Trophoblast cell (in vitro differentiated cells and primary cell): Measurements from ENCODE around the gene LRIG1.

Experiments used
- DNase-seq, 2 donors: peaks; one replicate each; pipeline ENCODE4 v3.0.0-alpha.2; 2016
- H2AFZ ChIP-seq: 2 replicates; pipeline ENCODE4 v1.6.1; 2013; ENCODE audit warnings: low read length, moderate library complexity, mild to moderate bottlenecking; ENCODE audit not compliant: insufficient read depth, poor library complexity
- H2AK5ac ChIP-seq: 2 replicates; pipeline ENCODE4 v1.6.1; 2013; ENCODE audit warnings: mild to moderate bottlenecking, low read length
- H2BK120ac ChIP-seq: 2 replicates; pipeline ENCODE4 v1.6.1; 2013; ENCODE audit warnings: low read length, mild to moderate bottlenecking, moderate library complexity; ENCODE audit not compliant: insufficient read depth, poor library complexity
- H2BK12ac ChIP-seq: 2 replicates; pipeline ENCODE4 v1.6.1; 2013; ENCODE audit warnings: mild to moderate bottlenecking, low read length, moderate library complexity
- H2BK5ac ChIP-seq: 2 replicates; pipeline ENCODE4 v1.6.1; 2013; ENCODE audit warnings: low read length, low read depth, moderate library complexity, mild to moderate bottlenecking; ENCODE audit not compliant: poor library complexity
- H3K14ac ChIP-seq: 2 replicates; pipeline ENCODE4 v1.6.1; 2013; ENCODE audit warnings: mild to moderate bottlenecking, low read length
- H3K18ac ChIP-seq: 2 replicates; pipeline ENCODE4 v1.6.1; 2013; ENCODE audit warnings: mild to moderate bottlenecking, low read length
- H3K23ac ChIP-seq: 2 replicates; pipeline ENCODE4 v1.6.1; 2013; ENCODE audit warnings: low read length
- H3K27ac ChIP-seq: 2 replicates; pipeline ENCODE4 v1.5.1; 2013; ENCODE audit warnings: low read depth, mild to moderate bottlenecking, inconsistent platforms, low read length, moderate library complexity
- H3K27me3 ChIP-seq: 2 replicates; pipeline ENCODE4 v1.6.1; 2013; ENCODE audit warnings: inconsistent platforms, mild to moderate bottlenecking, low read length, moderate library complexity; ENCODE audit not compliant: insufficient read depth
- H3K36me3 ChIP-seq, 2 experiments: 1 replicate in 1 of 2; 2 replicates in 1 of 2; pipeline ENCODE4 v1.6.1; 2013; ENCODE audit warnings: low read length in 2 of 2, mild to moderate bottlenecking in 2 of 2, moderate library complexity in 1 of 2; ENCODE audit not compliant: insufficient read depth in 2 of 2, control insufficient read depth in 1 of 2
- H3K4ac ChIP-seq: 2 replicates; pipeline ENCODE4 v1.6.1; 2013; ENCODE audit warnings: low read depth, mild to moderate bottlenecking, low read length, moderate library complexity
- H3K4me1 ChIP-seq, 2 experiments: 1 replicate in 1 of 2; 2 replicates in 1 of 2; pipeline ENCODE4 v1.6.1; 2013; ENCODE audit warnings: low read length in 2 of 2, mild to moderate bottlenecking in 2 of 2, moderate library complexity in 1 of 2; ENCODE audit not compliant: insufficient read depth in 2 of 2, control insufficient read depth in 1 of 2
- H3K4me2 ChIP-seq: 2 replicates; pipeline ENCODE4 v1.6.1; 2013; ENCODE audit warnings: inconsistent platforms, mild to moderate bottlenecking, low read length, moderate library complexity
- H3K4me3 ChIP-seq: 2 replicates; pipeline ENCODE4 v1.5.1; 2013; ENCODE audit warnings: mild to moderate bottlenecking, low read depth, low read length, inconsistent platforms
- H3K79me1 ChIP-seq: one replicate; pipeline ENCODE4 v1.6.1; 2013; ENCODE audit warnings: low read length
- H3K79me2 ChIP-seq: 2 replicates; pipeline ENCODE4 v1.6.1; 2013; ENCODE audit warnings: low read length, mild to moderate bottlenecking; ENCODE audit not compliant: control insufficient read depth, insufficient read depth, poor library complexity
- H3K9ac ChIP-seq: 2 replicates; pipeline ENCODE4 v1.6.1; 2013; ENCODE audit warnings: mild to moderate bottlenecking, low read length
- H3K9me3 ChIP-seq: 2 replicates; pipeline ENCODE4 v1.6.1; 2013; ENCODE audit warnings: low read depth, mild to moderate bottlenecking, control low read depth, inconsistent platforms, low read length; ENCODE audit not compliant: insufficient read depth
- H4K12ac ChIP-seq: 2 replicates; pipeline ENCODE4 v1.6.1; 2013; ENCODE audit warnings: low read depth, mild to moderate bottlenecking, low read length, moderate library complexity
- H4K8ac ChIP-seq: 2 replicates; pipeline ENCODE4 v1.6.1; 2013; ENCODE audit warnings: low read depth, mild to moderate bottlenecking, low read length, moderate library complexity
- H4K91ac ChIP-seq: one replicate; pipeline ENCODE4 v1.6.1; 2013; ENCODE audit warnings: low read depth, mild to moderate bottlenecking, low read length, moderate library complexity
- WGBS: extraction: QIAGEN DNeasy Blood & Tissue Kit; methylation state at CpG from one replicate; pipeline ENCODE4 v1.1.7; 2013; ENCODE audit warnings: missing lambda C conversion rate; ENCODE audit not compliant: insufficient read length, insufficient coverage; ENCODE audit errors: extremely low coverage; 5-methylcytosine and 5-hydroxymethylcytosine counted together

LRIG1 gene

GRCh38 chr3:66494959-66495667 is 5.7 kb downstream of the LRIG1 start:
- H3K9ac ChIP-seq = no peak overlapping the region
- H3K9me3 ChIP-seq = no peaks in the 10 kb centered on the region
- H2BK120ac ChIP-seq = no peak overlapping the region
- peak; percentile 49 to 79 for DNase-seq
- H3K14ac ChIP-seq = no peak overlapping the region
- no peak overlapping the region for H4K12ac ChIP-seq
- H3K27me3 ChIP-seq = peaks cover 7% of the 10 kb centered on the region
- H3K4ac ChIP-seq = no peak overlapping the region
- H3K4me2 ChIP-seq = peak overlapping the region; percentile 2
- no peak overlapping the region for H4K8ac ChIP-seq
- no peak overlapping the region for H2AK5ac ChIP-seq
- no peak overlapping the region for H3K4me3 ChIP-seq
- no peak overlapping the region for H3K27ac ChIP-seq
- H3K4me1 ChIP-seq = peaks cover 2 to 4% of the 10 kb centered on the region in 2 experiments
- H3K79me1 ChIP-seq = no peaks in the 10 kb centered on the region
- H3K18ac ChIP-seq = no peak overlapping the region
- no peak overlapping the region for H4K91ac ChIP-seq
- H3K36me3 ChIP-seq = no peaks in the 10 kb centered on the region
- H2AFZ ChIP-seq = no peak overlapping the region
- no peak overlapping the region for H2BK12ac ChIP-seq
- no peaks in the 10 kb centered on the region for H3K79me2 ChIP-seq
- no peak overlapping the region for H3K23ac ChIP-seq
- no CpG with 5 or more reads among the region's 7 CpGs for WGBS
- no peak overlapping the region for H2BK5ac ChIP-seq

- H2BK5ac ChIP-seq = no peak overlapping the region
- no peak overlapping the region for H3K18ac ChIP-seq
- H2BK12ac ChIP-seq = no peak overlapping the region
- no peak overlapping the region for H2AK5ac ChIP-seq
- no peaks in the 10 kb centered on the region for H3K36me3 ChIP-seq
- H3K23ac ChIP-seq = no peak overlapping the region
- H3K4ac ChIP-seq = no peak overlapping the region
- no peak overlapping the region for H4K91ac ChIP-seq
- H3K9me3 ChIP-seq = no peaks in the 10 kb centered on the region
- H3K9ac ChIP-seq = no peak overlapping the region
- no peaks in the 10 kb centered on the region for H3K4me1 ChIP-seq
- H3K27me3 ChIP-seq = peaks cover under 1% of the 10 kb centered on the region
- no peaks in the 10 kb centered on the region for H3K79me2 ChIP-seq
- WGBS = no CpG with 5 or more reads among the region's 5 CpGs
- no peak overlapping the region for H3K4me2 ChIP-seq
- H3K4me3 ChIP-seq = no peak overlapping the region
- no peak overlapping the region for H3K27ac ChIP-seq
- H4K8ac ChIP-seq = no peak overlapping the region
- H3K79me1 ChIP-seq = no peaks in the 10 kb centered on the region
- H2BK120ac ChIP-seq = no peak overlapping the region
- no peak for DNase-seq
- H2AFZ ChIP-seq = no peak overlapping the region
- no peak overlapping the region for H4K12ac ChIP-seq
- no peak overlapping the region for H3K14ac ChIP-seq
These were observed 7.2 kb downstream of the LRIG1 start for GRCh38 chr3:66493458-66494099.

DNA sequence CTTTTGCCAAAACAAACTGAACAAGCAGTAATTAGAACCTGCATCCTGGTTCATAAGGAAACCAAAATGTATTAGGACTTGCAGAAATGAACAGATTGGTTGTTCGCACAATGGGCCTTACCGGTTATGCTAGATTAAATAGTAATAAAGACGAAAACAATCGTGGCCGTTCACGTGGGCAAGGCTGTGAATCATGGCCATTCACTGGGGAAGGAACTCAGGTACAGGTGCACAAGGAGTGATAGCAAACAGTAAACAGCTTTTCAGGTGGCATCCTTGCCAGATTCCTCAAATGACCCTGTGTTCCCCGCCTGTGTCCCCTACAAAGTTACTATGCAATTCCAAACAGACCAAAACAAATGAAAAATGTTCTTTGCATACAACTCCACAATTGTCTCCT is 8.2 kb downstream of the LRIG1 start:
- H3K23ac ChIP-seq = no peak overlapping the region
- H2BK12ac ChIP-seq = no peak overlapping the region
- no peak overlapping the region for H2BK5ac ChIP-seq
- no peaks in the 10 kb centered on the region for H3K79me1 ChIP-seq
- no peak overlapping the region for H4K12ac ChIP-seq
- H2AFZ ChIP-seq = no peak overlapping the region
- H3K79me2 ChIP-seq = no peaks in the 10 kb centered on the region
- no peak for DNase-seq
- no peak overlapping the region for H3K4me2 ChIP-seq
- no peak overlapping the region for H4K91ac ChIP-seq
- no peak overlapping the region for H3K27ac ChIP-seq
- no peak overlapping the region for H2BK120ac ChIP-seq
- H4K8ac ChIP-seq = no peak overlapping the region
- WGBS = no CpG with 5 or more reads among the region's 7 CpGs
- no peaks in the 10 kb centered on the region for H3K36me3 ChIP-seq
- H2AK5ac ChIP-seq = no peak overlapping the region
- H3K18ac ChIP-seq = no peak overlapping the region
- no peak overlapping the region for H3K4me3 ChIP-seq
- no peaks in the 10 kb centered on the region for H3K4me1 ChIP-seq
- H3K9ac ChIP-seq = no peak overlapping the region
- H3K14ac ChIP-seq = no peak overlapping the region
- no peaks in the 10 kb centered on the region for H3K9me3 ChIP-seq
- H3K27me3 ChIP-seq = no peaks in the 10 kb centered on the region
- no peak overlapping the region for H3K4ac ChIP-seq

- H3K14ac ChIP-seq = no peak overlapping the region
- H3K18ac ChIP-seq = no peak overlapping the region
- no peak overlapping the region for H4K12ac ChIP-seq
- H3K4ac ChIP-seq = no peak overlapping the region
- H2BK5ac ChIP-seq = no peak overlapping the region
- no peak overlapping the region for H3K4me3 ChIP-seq
- no peak overlapping the region for H3K9ac ChIP-seq
- no peak overlapping the region for H3K27ac ChIP-seq
- no peaks in the 10 kb centered on the region for H3K79me1 ChIP-seq
- no CpG with 5 or more reads among the region's 3 CpGs for WGBS
- no peak overlapping the region for H3K4me2 ChIP-seq
- H3K36me3 ChIP-seq = no peaks in the 10 kb centered on the region
- DNase-seq = no peak
- no peaks in the 10 kb centered on the region for H3K79me2 ChIP-seq
- H3K27me3 ChIP-seq = no peaks in the 10 kb centered on the region
- H2AFZ ChIP-seq = no peak overlapping the region
- H3K23ac ChIP-seq = no peak overlapping the region
- no peak overlapping the region for H2BK120ac ChIP-seq
- H3K9me3 ChIP-seq = no peaks in the 10 kb centered on the region
- H4K8ac ChIP-seq = no peak overlapping the region
- H2AK5ac ChIP-seq = no peak overlapping the region
- no peak overlapping the region for H4K91ac ChIP-seq
- no peak overlapping the region for H2BK12ac ChIP-seq
- no peaks in the 10 kb centered on the region for H3K4me1 ChIP-seq
These were observed 8.8 kb downstream of the LRIG1 start for GRCh38 chr3:66492071-66492470.
